Endothelial cell of umbilical vein (primary cell): Measurements from ENCODE around the gene EPN1. TPM values are rescaled to one million over a fixed set of nuclear protein-coding genes. Genes with fewer than 3 reads are reported as not detected.

Experiments
- BruUV-seq: library from RNA; stranded (reverse); fragments of 400-500 nt; replicated peaks from 2 replicates; lab custom pipeline; 2021; lab: Mats Ljungman, UMichigan
- CTCF ChIA-PET: fragments of 300-600, 350-600 bp; sonication (Branson Sonifier 250); formaldehyde crosslinking; loops from one replicate; lab custom pipeline; 2021; ENCODE audit warnings: antibody characterized with exemption, inconsistent platforms; lab: Charles Lee
- POLR2A ChIA-PET: fragments of 300-600, 350-600 bp; sonication (Branson Sonifier 250); formaldehyde crosslinking; loops from one replicate; lab custom pipeline; 2021; ENCODE audit warnings: antibody characterized with exemption, inconsistent platforms; lab: Charles Lee
- DNase-seq: peaks from one replicate; pipeline ENCODE4 v3.0.0-alpha.2; 2011; ENCODE audit warnings: low read depth, low spot score
- FAIRE-seq: peaks from 2 replicates; lab custom pipeline; 2011; peaks lifted over from hg19 to GRCh38; lab: Jason Lieb, UNC
- H2AFZ ChIP-seq: 2 replicates; pipeline ENCODE4 v1.6.0; 2012; ENCODE audit warnings: low read depth, low read length, control low read depth, inconsistent platforms
- H3K27ac ChIP-seq: 2 replicates; pipeline ENCODE4 v1.5.1; 2011; ENCODE audit warnings: low read depth, mild to moderate bottlenecking, control low read depth, low read length, moderate library complexity; ENCODE audit not compliant: insufficient read depth
- H3K27me3 ChIP-seq, 2 experiments: 2 replicates each; pipeline versions ENCODE4 v1.6.0 to v1.6.1; 2011; ENCODE audit warnings: low read length in 2 of 2, mixed read lengths in 1 of 2; ENCODE audit not compliant: control insufficient read depth in 2 of 2, insufficient read depth in 2 of 2
- H3K36me3 ChIP-seq, 2 experiments: 2 replicates in 1 of 2; 3 replicates in 1 of 2; pipeline ENCODE4 v1.5.1; 2011; ENCODE audit warnings: low read length in 2 of 2, mild to moderate bottlenecking in 1 of 2, moderate library complexity in 1 of 2; ENCODE audit not compliant: control insufficient read depth in 2 of 2, insufficient read depth in 2 of 2; ENCODE audit errors: extremely low read depth in 1 of 2
- H3K4me1 ChIP-seq: 3 replicates; pipeline ENCODE4 v1.5.1; 2011; ENCODE audit warnings: mild to moderate bottlenecking, low read length; ENCODE audit not compliant: control insufficient read depth, insufficient read depth; ENCODE audit errors: extremely low read depth
- H3K4me2 ChIP-seq: 2 replicates; pipeline ENCODE4 v1.6.1; 2011; ENCODE audit warnings: low read length, control low read depth, mixed read lengths; ENCODE audit not compliant: insufficient read depth
- H3K4me3 ChIP-seq, 3 experiments: fragments of 200-600 bp in 1 of 3; sonication (generic), shearing (Covaris generic) in 1 of 3; replicated peaks in 1 of 3; 2 replicates each; pipeline ENCODE4 v1.5.1; 2011 to 2016; ENCODE audit warnings: control low read depth in 3 of 3, low read length in 3 of 3, mild to moderate bottlenecking in 2 of 3, inconsistent platforms in 1 of 3, low read depth in 1 of 3, moderate library complexity in 1 of 3; ENCODE audit not compliant: insufficient read depth in 1 of 3
- H3K79me2 ChIP-seq: 2 replicates; pipeline ENCODE4 v1.6.0; 2012; ENCODE audit warnings: low read length, inconsistent platforms; ENCODE audit not compliant: control insufficient read depth, insufficient read depth
- H3K9ac ChIP-seq: replicated peaks from 2 replicates; pipeline ENCODE3; 2011; ENCODE audit warnings: low read length, control low read depth; ENCODE audit not compliant: insufficient read depth; ENCODE audit errors: extremely low read depth
- H3K9me1 ChIP-seq: replicated peaks from 3 replicates; pipeline ENCODE4 v1.6.0; 2011; ENCODE audit warnings: mild to moderate bottlenecking, low read length; ENCODE audit not compliant: control insufficient read depth, insufficient read depth; ENCODE audit errors: extremely low read depth
- H3K9me3 ChIP-seq: replicated peaks from 2 replicates; pipeline ENCODE4 v1.5.1; 2012; ENCODE audit warnings: low read length, inconsistent platforms; ENCODE audit not compliant: control insufficient read depth, insufficient read depth
- H4K20me1 ChIP-seq: replicated peaks from 2 replicates; pipeline ENCODE3; 2011; ENCODE audit warnings: mild to moderate bottlenecking, low read length; ENCODE audit not compliant: control insufficient read depth, insufficient read depth; ENCODE audit errors: extremely low read depth
- CTCF ChIP-seq, 2 donors: IDR thresholded peaks; 1 replicate in 1 of 2; 2 replicates in 1 of 2; pipeline ENCODE4 v1.5.1; 2011; ENCODE audit warnings: low read length in 2 of 2, mild to moderate bottlenecking in 2 of 2, moderate library complexity in 2 of 2, control low read depth in 1 of 2, inconsistent platforms in 1 of 2, low read depth in 1 of 2; ENCODE audit not compliant: insufficient read depth in 1 of 2; ENCODE audit errors: extremely low read depth in 1 of 2
- EZH2 ChIP-seq: IDR thresholded peaks from 2 replicates; pipeline ENCODE4 v1.6.1; 2012; ENCODE audit warnings: borderline replicate concordance, low read depth, mild to moderate bottlenecking, moderate library complexity, low read length, inconsistent platforms; ENCODE audit not compliant: severe bottlenecking
- FOS ChIP-seq: IDR thresholded peaks from 2 replicates; pipeline ENCODE4 v1.6.1; 2011; ENCODE audit warnings: mild to moderate bottlenecking, low read length, moderate library complexity, borderline replicate concordance; ENCODE audit not compliant: insufficient read depth
- GATA2 ChIP-seq: IDR thresholded peaks from 2 replicates; pipeline ENCODE4 v1.7.0; 2011; ENCODE audit warnings: low read depth, mild to moderate bottlenecking, moderate library complexity, mixed read lengths, low read length; ENCODE audit not compliant: insufficient read length, insufficient read depth
- JUN ChIP-seq: IDR thresholded peaks from 2 replicates; pipeline ENCODE4 v1.6.1; 2011; ENCODE audit warnings: borderline replicate concordance, low read depth; ENCODE audit not compliant: insufficient read length, insufficient read depth
- MAX ChIP-seq: IDR thresholded peaks from 2 replicates; pipeline ENCODE4 v1.6.1; 2011; ENCODE audit not compliant: insufficient read depth, insufficient read length
- MYC ChIP-seq: IDR thresholded peaks from one replicate; pipeline ENCODE4 v1.6.1; 2011; ENCODE audit warnings: mild to moderate bottlenecking, low read depth, low read length
- POLR2A ChIP-seq: IDR thresholded peaks from 2 replicates; pipeline ENCODE4 v1.6.1; 2012; ENCODE audit warnings: low read depth, mild to moderate bottlenecking, control low read depth, low read length
- POLR2AphosphoS5 ChIP-seq: IDR thresholded peaks from 2 replicates; pipeline ENCODE4 v1.6.1; 2012; ENCODE audit warnings: low read depth, mild to moderate bottlenecking, control low read depth, low read length, moderate library complexity; ENCODE audit not compliant: insufficient read depth
- dilution Hi-C: fragments of 300-500 bp; cut with MboI; formaldehyde crosslinking; loops from one replicate; pipeline ENCODE4 v1.15.0; 2019; ENCODE audit warnings: low sequenced_read_pairs; ENCODE audit not compliant: extremely low pct_ligation_motif_present
- intact Hi-C: fragments of 100-400 bp; cut with micrococcal nuclease; formaldehyde crosslinking; loops from one replicate; pipeline ENCODE4 v1.10.0; 2022
- polyA plus RNA-seq, 4 experiments: library from polyadenylated mRNA; depleted of rRNA in 3 of 4; stranded (reverse) in 3 of 4; unstranded in 1 of 4; fragments of >200 nt; gene quantifications; 2 replicates each; pipeline versions ENCODE4 v1.2.1 to v1.2.3, GENCODE V29; 2011 to 2012; ENCODE audit warnings: missing spikeins in 1 of 4
- total RNA-seq: library from RNA; stranded (reverse); gene quantifications from 2 replicates; pipeline ENCODE4 v1.2.3, GENCODE V29; 2021

The EPN1 gene
- total and polyA plus RNA-seq, 2 donors (not counting 3 experiments of a cell fraction or from before 2014, with no cell fraction given), result 87.2 to 138 TPM

GRCh38 chr19:55636723-55637122 lies 38.3 kb upstream of the EPN1 start:
- no peak for TF ChIP-seq POLR2AphosphoS5
- TF ChIP-seq POLR2A, result no peak
- TF ChIP-seq CTCF (IDR thresholded peaks at IDR 0.05; ENCODE audit: extremely low read depth in 1 of 2, insufficient read depth in 1 of 2, low read depth in 1 of 2, low read length in 2 of 2), result no peak
- TF ChIP-seq GATA2, result no peak
- TF ChIP-seq JUN, result no peak
- no peak for TF ChIP-seq FOS
- no peak for TF ChIP-seq MAX
- no peak for TF ChIP-seq EZH2
- TF ChIP-seq MYC, result no peak
- Histone ChIP-seq H3K4me2 (no peak overlapping the region), H3K4me1 (peaks cover 18% of the 10 kb centered on the region), H3K9me1 (no peaks in the 10 kb centered on the region), H2AFZ (no peak overlapping the region), H3K27me3 (no peaks in the 10 kb centered on the region), H3K27ac (no peak overlapping the region), H3K9me3 (no peaks in the 10 kb centered on the region), H3K79me2 (peaks cover 24% of the 10 kb centered on the region), H3K4me3 (no peak overlapping the region), H3K9ac (no peak overlapping the region), H3K36me3 (no peaks in the 10 kb centered on the region), H4K20me1 (no peaks in the 10 kb centered on the region)
- intact Hi-C loops, result no loop called here
- FAIRE-seq (no peak), DNase-seq (no peak)
- BruUV-seq, result no TSS peak
- dilution Hi-C loops, result no loop called here
- ChIA-PET CTCF (interaction anchor here (1.4 kb wide), 2 partner anchors 11 to 169 kb away, joined by 3 to 4 read pairs; partner anchors contain the start of gene CCDC106), POLR2A (no interaction called here)
